K562 (cell line): Measurements from ENCODE around the gene RNASE7. TPM values are rescaled to one million over a fixed set of nuclear protein-coding genes. Genes with fewer than 3 reads are reported as not detected.
A peak's percentile ranks its signal among the peaks of the same experiment; 100 is the strongest.

Source experiments
- ARID2 ChIP-seq: fragments of 450-650 bp; IDR thresholded peaks from 2 replicates; pipeline ENCODE4 v1.6.1; 2017; ENCODE audit warnings: antibody characterized with exemption, mild to moderate bottlenecking
- ATF2 ChIP-seq: sonication (generic); formaldehyde crosslinking; IDR thresholded peaks from 2 replicates; pipeline ENCODE4 v1.8.1; 2022; ENCODE audit warnings: missing genetic modification reagents
- CCNT2 ChIP-seq: IDR thresholded peaks from 2 replicates; pipeline ENCODE4 v1.6.1; 2011; ENCODE audit warnings: borderline replicate concordance, low read depth, mild to moderate bottlenecking, moderate library complexity, mixed read lengths, low read length; ENCODE audit not compliant: insufficient read length; ENCODE audit errors: extremely low read depth
- CXXC5 ChIP-seq: fragments of 250-450 bp; sonication (Bioruptor Pico); IDR thresholded peaks from 2 replicates; pipeline ENCODE4 v1.8.0; 2022; ENCODE audit warnings: inconsistent platforms, mild to moderate bottlenecking, moderate library complexity
- EGR1 ChIP-seq: fragments of 450-650 bp; conservative IDR thresholded peaks from 2 replicates; pipeline ENCODE4 v1.6.1; 2017; ENCODE audit warnings: mild to moderate bottlenecking
- GTF2B ChIP-seq: IDR thresholded peaks from 2 replicates; pipeline ENCODE4 v1.6.1; 2011; ENCODE audit not compliant: insufficient read length; ENCODE audit errors: extremely low read depth
- JUN ChIP-seq, 2 experiments: sonication (generic) in 1 of 2; formaldehyde crosslinking in 1 of 2; IDR thresholded peaks; 2 replicates each; pipeline versions ENCODE4 v1.6.1 to v1.8.0; 2012 to 2022; ENCODE audit warnings: borderline replicate concordance in 2 of 2, mild to moderate bottlenecking in 2 of 2, improper control_type of control experiment in 1 of 2, low read depth in 1 of 2, low read length in 1 of 2, missing genetic modification reagents in 1 of 2
- MXD1 ChIP-seq: fragments of 250-450 bp; sonication (Bioruptor Pico); IDR thresholded peaks from 2 replicates; pipeline ENCODE4 v1.8.0; 2021; ENCODE audit warnings: borderline replicate concordance, mild to moderate bottlenecking, moderate library complexity; ENCODE audit not compliant: poor library complexity, severe bottlenecking
- OTX1 ChIP-seq: fragments of 450-650 bp; formaldehyde crosslinking; IDR thresholded peaks from 2 replicates; pipeline ENCODE4 v1.4.0; 2022; ENCODE audit warnings: mild to moderate bottlenecking
- PKNOX1 ChIP-seq: fragments of 450-650 bp; IDR thresholded peaks from 2 replicates; pipeline ENCODE4 v1.6.1; 2016
- POLR2H ChIP-seq: IDR thresholded peaks from 2 replicates; pipeline ENCODE4 v1.6.1; 2016; ENCODE audit warnings: missing genetic modification characterization, low read depth, mild to moderate bottlenecking, control low read depth, missing compliant biosample characterization, moderate library complexity
- REST ChIP-seq, 2 experiments: fragments of 450-650 bp; formaldehyde crosslinking in 1 of 2; IDR thresholded peaks; 2 replicates each; pipeline versions ENCODE4 v1.4.0 to v1.6.1; 2014 to 2020; ENCODE audit warnings: mild to moderate bottlenecking in 2 of 2, borderline replicate concordance in 1 of 2, low read depth in 1 of 2
- TAF15 ChIP-seq: fragments of 200-400 bp; formaldehyde crosslinking; IDR thresholded peaks from 2 replicates; pipeline ENCODE4 v1.6.1; 2017; ENCODE audit warnings: mild to moderate bottlenecking, low read depth, low read length, moderate library complexity
- polyA plus RNA-seq, 8 experiments: library from polyadenylated mRNA; depleted of rRNA in 4 of 8; stranded (reverse) in 5 of 8; unstranded in 3 of 8; fragments of >200 nt; fragmentation: Nextera tagmentation in 2 of 8; fragmentation: Illumina TruSeq in 1 of 8; extraction: Ambion mirVana in 2 of 8; extraction: Trizol in 1 of 8; gene quantifications; 2 replicates each; pipeline versions ENCODE4 v1.2.1 to v1.2.3, GENCODE V29; 2011 to 2014; ENCODE audit warnings: inconsistent platforms in 1 of 8, missing spikeins in 1 of 8
- total RNA-seq, 7 experiments: library from RNA; depleted of rRNA in 6 of 7; stranded (reverse); fragments of >200 nt in 6 of 7; fragmentation: Illumina TruSeq in 2 of 7; extraction: Trizol in 2 of 7; gene quantifications; 2 replicates each; pipeline versions ENCODE4 v1.2.1 to v1.2.3, GENCODE V29; 2011 to 2021; ENCODE audit warnings: low replicate concordance in 1 of 7

Gene RNASE7
- total and polyA plus RNA-seq, 9 of the 15 experiments (the other 6 are each of a cell fraction or from before 2014, with no cell fraction given), result not detected

- TF ChIP-seq REST (IDR thresholded peaks at IDR 0.05; ENCODE audit: borderline replicate concordance), result no peak
- TF ChIP-seq REST (CRISPR knock-in tag; IDR thresholded peaks at IDR 0.05; ENCODE audit: low read depth), result peak; percentile 68; the same call in 1 of the 2 replicates
- TF ChIP-seq EGR1, result 0 out of 2 replicates have a peak, but pooled peaks have one; percentile 15
- TF ChIP-seq PKNOX1, result 0 out of 2 replicates have a peak, but pooled peaks have one; percentile 9
- no peak for TF ChIP-seq MXD1 (CRISPR knock-in tag)
- no peak for TF ChIP-seq OTX1
- peak; percentile 47 for TF ChIP-seq POLR2H (tag)
- no peak for TF ChIP-seq ATF2
- no peak for TF ChIP-seq GTF2B
- no peak for TF ChIP-seq JUN (IDR thresholded peaks at IDR 0.05; ENCODE audit: borderline replicate concordance, low read depth, low read length)
- no peak for TF ChIP-seq JUN (CRISPR knock-in tag; IDR thresholded peaks at IDR 0.05; ENCODE audit: borderline replicate concordance)
- TF ChIP-seq TAF15, result no peak
- TF ChIP-seq CCNT2, result peak; percentile 24
- TF ChIP-seq ARID2, result no peak
- TF ChIP-seq CXXC5 (CRISPR knock-in tag), result peak; percentile 62
Observed at GRCh38 chr14:21024585-21025370, 17.4 kb upstream of the RNASE7 start, which contains the start of gene NDRG2 (continued).
